ENCODE results near the gene RAB4B.
"Not testable (repeated sequence)": the region's sequence is repeated elsewhere in the genome, so short reads cannot be mapped to it uniquely, and the experiment has no call there.

RAB4B gene

DNA sequence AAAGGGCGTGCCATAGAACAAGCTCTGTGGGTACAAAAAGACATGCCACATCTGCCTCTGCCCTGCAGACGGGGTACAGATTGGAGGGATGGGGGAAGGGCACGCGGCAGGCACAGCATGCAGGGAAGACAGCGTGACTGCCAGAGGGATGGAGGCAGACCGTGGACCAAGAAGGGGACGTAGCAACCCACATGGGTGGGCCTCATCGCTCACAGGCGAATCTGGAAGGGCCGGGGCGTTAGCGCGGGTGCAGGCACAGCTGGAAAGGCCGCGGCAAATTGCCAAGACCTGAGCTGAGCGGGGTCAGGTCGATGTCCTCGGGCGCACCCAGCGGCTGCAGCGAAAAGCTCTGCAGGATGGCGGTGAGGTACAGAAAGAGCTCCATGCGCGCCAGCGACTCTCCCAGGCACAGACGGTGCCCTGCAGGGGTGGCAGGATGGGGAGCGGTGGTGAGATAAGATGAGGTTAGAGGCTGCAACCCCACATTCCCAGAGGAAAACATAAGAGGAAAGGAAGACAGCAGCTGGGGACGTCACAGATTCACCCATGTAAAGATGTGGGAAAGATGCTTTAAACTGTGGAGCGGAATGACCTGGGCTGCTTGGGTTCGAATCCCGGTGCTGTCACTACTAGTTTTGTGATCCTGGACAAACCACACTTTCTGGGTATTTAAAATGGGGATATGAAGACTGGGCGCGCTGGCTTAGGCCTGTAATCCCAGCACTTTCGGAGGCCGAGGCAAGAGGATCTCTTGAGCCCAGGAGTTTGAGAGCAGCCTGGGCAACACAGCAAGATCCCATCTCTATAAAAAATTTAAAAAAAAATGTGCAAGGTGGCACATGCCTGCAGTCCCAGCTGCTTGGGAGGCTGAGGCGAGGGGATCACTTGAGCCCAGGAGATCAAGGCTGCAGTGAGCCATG, 40.7 kb downstream of the RAB4B start:
- DNase-seq: peak in 40 of 56 donors; percentile 16 to 78 (median 52)

- DNase-seq: peak in 6 of 56 donors; percentile 7 to 55 (median 25)
Observed at GRCh38 chr19:40819479-40820234, 41.6 kb downstream of the RAB4B start.

DNA sequence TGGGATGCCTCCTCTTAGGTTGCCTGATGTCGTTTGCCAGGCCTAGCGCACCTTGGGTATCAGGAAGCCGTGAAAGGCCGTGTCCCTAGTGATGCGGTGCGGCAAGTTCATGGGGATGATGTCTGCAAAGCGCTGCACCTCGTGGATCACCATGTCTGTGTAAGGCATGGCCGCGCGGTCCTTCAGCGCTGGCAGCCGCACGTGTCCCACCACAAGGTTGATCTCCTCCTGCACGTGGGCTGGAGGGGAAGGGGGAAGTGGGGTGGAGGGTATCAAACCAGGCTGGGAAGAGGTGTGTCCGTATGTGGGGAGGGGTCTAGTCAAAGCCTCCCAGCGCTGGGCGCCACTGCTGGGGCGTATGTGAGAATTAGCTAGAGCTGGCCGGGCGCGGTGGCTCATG, 44.1 kb downstream of the RAB4B start:
- no peak for DNase-seq

GRCh38 chr19:40822704-40823553, 44.9 kb downstream of the RAB4B start:
- DNase-seq: not testable (repeated sequence)

GRCh38 chr19:40824916-40825315, 46.9 kb downstream of the RAB4B start:
- DNase-seq: not testable (repeated sequence)

- DNase-seq: not testable (repeated sequence)
Observed at GRCh38 chr19:40825460-40826095, 47.5 kb downstream of the RAB4B start.

DNA sequence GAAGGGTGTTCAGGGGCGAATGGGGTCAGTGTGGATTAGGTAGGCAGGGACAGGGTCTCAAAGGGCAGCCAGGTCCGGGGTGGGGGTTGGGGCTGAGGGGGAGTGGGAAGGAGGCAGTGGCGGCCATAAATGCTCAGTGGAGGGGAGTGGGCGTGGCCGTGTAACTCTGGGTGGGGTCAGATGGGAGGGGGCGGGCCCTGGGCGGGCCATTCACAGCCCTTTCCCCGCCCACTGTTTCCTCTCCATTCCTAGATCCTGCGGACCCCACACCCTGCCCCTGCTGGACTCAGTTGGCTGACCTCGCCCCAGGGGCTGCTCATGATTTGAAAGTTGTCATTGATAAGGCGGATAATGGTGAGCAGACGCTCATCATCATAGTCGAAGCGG, 48.3 kb downstream of the RAB4B start:
- DNase-seq: not testable (repeated sequence)

GRCh38 chr19:40826699-40827385, 48.8 kb downstream of the RAB4B start:
- peak in 2 of 56 donors; percentile 25 to 29 for DNase-seq

GRCh38 chr19:40827386-40828247, 49.6 kb downstream of the RAB4B start:
- peak in 1 of 56 donors; percentile 14 for DNase-seq

DNA sequence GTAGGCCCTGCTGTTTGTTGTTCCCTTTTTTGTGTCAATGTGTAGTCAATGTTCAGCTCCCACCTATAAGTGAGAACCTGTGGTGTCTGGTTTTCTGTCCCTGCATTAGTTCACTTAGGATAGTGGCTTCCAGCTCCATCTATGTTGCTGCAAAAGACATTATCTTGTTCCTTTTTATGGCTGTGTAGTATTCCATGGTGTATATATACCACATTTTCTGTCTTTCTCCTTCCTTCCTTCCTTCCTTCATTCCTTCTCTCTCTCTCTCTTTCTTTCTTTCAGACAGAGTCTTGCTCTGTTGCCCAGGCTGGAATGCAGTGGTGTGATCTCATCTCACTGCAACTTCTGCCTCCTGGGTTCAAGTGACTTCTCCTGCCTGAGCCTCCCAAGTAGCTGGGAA, 51.2 kb downstream of the RAB4B start:
- DNase-seq: no peak

DNA sequence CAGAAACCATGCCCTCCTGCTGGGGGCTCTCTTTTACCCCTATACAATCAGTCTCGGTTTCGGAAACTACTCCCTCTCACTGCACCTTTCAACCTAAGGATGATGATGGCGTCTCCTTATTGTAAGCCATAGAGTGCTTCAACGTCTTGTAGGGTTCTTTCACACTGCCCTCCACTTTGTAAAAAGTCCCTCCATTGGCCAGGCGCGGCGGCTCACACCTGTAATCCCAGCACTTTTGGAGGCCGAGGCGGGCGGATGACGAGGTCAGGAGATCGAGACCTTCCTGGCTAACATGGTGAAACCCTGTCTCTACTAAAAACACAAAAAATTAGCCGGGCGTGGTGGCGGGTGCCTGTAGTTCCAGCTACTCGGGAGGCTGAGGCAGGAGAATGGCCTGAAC, 52.7 kb downstream of the RAB4B start:
- not testable (repeated sequence) for DNase-seq

GRCh38 chr19:40831502-40832430, 53.7 kb downstream of the RAB4B start:
- no peak for DNase-seq

DNA sequence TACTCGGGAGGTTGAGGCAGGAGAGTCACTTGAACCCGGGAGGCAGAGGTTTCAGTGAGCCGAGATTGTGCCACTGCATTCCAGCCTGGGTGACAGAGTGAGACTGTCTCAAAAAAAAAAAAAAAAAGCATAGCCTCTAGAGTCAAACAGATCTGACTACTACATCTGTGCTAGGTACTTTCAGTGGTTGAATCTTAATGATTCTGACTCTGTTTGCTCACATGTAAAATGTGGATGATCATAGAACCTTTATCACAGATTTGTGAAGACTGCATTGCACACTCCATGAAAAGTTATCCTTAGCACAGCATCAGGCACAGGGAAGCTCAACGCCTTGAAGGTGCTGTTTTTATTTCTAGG, 54.4 kb downstream of the RAB4B start:
- not testable (repeated sequence) for DNase-seq

GRCh38 chr19:40833728-40834533, 55.9 kb downstream of the RAB4B start:
- DNase-seq: not testable (repeated sequence)

- DNase-seq: no peak
Observed at GRCh38 chr19:40836754-40837429, 58.8 kb downstream of the RAB4B start.

DNA sequence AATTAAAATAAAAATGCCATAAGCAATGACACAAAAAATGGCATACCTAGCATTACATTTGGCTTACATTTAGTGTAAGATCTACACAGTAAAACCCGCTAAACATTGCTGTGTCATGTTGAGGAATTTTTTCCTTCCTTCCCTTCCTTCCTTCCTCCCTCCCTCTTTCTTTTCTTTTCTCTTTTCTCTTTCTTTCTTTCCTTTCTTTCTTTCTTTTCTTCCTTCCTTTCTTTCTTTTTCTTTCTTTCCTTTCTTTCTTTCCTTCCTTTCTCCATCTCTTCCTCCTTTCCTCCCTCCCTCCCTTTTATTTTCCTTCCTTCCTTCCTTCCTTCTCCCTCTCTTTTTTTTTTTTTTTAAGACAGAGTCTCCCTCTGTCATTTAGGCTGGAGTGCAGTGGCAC, 60.4 kb downstream of the RAB4B start:
- DNase-seq: not testable (repeated sequence)

DNA sequence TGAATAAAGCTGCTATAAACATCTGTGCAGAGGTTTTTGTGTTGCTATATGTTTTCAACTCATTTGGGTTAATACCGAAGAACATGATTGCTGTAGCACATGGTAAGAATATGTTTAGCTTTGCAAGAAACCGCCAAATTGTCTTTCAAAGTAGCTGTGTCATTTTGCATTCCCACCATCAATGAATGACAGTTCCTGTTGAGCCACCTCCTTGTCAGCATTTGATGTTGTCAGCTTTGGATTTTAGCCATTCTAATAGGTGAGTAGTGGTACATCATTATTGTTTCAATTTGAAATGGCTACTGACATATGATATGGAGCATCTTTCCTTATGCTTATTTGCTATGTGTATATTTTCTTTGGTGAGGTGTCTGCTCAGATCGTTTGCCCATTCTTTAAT, 64.0 kb downstream of the RAB4B start:
- DNase-seq: not testable (repeated sequence)
